GM19397 (cell line): Measurements from ENCODE around the gene MAP3K9.

Source experiments
- ATAC-seq: cut with Tn5 transposase; IDR thresholded peaks from one replicate; pipeline ENCODE4 v1.9.1; 2021; ENCODE audit warnings: mild to moderate bottlenecking, moderate library complexity; ENCODE audit not compliant: unreplicated experiment

MAP3K9 gene

DNA sequence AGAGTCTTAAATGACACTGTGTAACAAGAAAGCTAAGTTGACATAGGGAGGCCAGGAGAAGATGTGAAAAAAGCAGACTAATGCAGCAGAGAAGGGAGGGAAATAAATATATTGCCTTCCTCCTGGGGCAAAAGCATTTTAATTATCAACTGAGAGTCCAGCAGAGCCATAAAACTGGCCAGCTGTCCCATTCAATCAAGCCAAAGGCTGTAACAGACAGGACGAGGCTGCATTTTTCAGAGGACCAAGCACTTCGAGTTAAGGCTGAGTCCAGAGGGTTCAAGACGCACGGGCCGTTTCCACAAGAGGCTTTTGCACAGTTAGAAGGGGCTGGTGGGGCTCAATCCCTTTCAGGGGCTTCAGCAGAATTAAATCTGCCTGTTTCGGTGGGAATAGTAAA is 20.4 kb downstream of the MAP3K9 start:
- no peak for ATAC-seq

DNA sequence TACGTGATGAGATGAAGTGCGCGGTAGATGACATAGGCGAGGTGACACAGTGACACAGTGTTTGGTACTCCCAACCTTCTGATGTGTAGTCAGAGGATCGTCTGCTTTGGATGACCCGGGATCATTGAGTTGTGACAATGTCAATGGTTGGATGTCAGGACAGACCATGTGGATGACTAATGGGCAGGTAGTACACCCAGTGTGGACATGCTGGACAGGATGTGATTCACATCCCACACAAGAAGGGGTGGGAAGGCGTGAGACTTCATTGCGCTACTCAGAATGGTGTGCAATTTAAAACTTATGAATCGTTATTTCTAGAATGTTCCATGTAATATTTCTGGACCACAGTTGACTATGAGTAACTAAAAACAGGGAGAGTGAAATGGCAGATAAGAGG is 23.8 kb downstream of the MAP3K9 start:
- no peak for ATAC-seq

DNA sequence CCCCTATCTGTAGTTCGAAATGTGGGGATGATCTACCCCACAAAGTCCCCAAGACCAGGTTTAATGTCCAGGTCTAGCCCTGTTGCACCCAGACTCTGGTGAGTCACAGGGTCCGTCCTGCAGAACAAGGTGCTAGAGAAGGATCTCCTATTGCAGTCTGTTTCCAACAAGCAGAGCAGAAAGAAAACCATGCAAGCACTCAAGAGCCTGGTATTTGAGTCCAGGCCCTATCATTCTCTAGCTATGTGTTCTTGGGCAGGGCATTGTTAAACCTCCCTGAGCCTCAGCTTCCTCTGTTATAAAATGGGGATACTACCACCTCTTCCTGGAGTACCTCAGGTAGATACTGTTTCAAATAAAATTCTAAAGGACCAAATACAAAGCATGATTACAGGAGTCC is 24.4 kb downstream of the MAP3K9 start:
- no peak for ATAC-seq

DNA sequence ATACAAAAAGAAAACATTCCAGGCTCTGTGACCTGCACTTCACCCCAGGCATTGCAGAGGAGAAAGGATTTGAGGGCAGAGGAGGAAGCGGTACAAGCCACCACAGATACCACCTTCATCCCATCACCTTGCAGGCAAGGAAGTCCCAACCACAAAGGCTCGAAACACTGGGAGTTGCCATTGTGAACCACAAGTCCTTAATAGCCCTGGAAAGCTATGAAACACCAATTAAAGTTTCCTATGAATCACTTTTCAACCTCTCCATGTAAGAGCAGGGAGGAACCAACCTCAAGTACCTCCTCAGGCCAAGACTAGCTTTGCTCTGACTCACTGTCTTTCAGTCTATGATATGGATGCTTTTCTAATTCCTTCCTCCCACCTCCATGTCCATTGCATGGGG is 27.0 kb downstream of the MAP3K9 start:
- no peak for ATAC-seq

DNA sequence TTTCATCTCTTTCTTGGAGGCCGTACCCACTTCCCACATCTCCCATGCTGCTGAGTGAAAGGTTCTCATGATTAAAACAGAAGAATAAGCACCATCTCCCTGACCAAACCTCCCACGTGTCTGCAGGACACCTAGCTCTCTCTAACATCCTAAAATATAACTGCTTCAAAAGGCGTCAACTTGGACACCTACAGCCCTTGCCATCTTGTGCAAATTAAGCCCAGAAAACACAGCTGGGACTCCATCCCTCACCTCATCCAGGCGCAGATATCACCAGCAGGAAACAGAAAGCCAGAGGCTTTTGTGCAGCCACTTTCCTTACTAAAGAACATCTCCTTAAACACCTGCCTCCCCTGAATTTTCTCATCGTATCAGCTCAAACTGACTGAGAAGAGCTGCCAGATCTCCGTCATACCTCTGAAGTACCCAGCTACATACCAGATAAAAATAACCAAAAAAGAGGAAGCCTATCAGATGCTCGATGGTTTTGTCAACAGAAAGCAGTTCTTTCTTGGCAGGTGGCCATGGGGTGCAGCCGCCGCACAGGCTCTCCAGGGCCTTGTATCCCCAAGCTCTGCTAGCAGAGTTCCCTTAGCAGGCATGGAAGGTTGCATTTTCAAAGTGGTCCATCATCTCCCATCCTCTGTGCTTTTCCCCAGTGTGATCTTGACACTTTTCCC is 28.8 kb downstream of the MAP3K9 start:
- peak; percentile 52 for ATAC-seq

DNA sequence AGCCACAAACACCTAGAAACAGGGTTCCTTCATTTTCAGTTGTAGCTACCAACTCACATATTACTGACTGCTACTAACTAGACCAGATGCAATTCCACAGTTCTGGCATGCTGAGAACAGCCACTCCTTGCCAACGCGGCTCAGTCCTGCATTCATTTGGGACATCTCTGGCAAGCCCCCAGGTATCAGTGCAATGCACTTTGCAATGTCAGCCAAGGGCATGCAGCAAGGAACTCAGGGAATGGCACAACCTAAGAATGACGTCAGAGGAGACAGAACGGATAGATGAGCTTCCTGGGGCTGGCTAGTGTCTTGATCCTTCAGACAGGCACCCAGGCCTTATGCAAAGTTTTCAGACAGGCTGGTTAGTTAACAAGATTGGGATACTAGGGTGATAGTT is 29.6 kb downstream of the MAP3K9 start:
- no peak for ATAC-seq

DNA sequence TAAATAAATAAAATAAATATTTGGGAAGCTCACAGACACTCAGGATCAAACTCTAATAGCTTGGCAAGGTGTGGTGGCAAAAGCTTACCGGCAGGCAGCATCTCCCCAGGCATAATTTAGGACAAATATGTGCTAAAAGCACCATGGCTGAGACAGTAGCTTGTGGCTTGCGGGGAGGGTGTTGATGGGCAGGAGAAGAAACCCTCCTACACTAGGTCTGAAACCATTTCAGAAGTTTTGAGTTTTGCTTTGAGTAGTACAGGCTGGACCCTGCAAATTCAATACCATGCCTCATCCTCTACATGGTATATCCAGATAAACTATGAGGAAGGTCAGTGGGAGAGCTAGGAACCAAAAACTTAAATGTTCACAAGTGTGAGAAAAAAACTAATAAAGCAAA is 33.1 kb downstream of the MAP3K9 start:
- no peak for ATAC-seq

DNA sequence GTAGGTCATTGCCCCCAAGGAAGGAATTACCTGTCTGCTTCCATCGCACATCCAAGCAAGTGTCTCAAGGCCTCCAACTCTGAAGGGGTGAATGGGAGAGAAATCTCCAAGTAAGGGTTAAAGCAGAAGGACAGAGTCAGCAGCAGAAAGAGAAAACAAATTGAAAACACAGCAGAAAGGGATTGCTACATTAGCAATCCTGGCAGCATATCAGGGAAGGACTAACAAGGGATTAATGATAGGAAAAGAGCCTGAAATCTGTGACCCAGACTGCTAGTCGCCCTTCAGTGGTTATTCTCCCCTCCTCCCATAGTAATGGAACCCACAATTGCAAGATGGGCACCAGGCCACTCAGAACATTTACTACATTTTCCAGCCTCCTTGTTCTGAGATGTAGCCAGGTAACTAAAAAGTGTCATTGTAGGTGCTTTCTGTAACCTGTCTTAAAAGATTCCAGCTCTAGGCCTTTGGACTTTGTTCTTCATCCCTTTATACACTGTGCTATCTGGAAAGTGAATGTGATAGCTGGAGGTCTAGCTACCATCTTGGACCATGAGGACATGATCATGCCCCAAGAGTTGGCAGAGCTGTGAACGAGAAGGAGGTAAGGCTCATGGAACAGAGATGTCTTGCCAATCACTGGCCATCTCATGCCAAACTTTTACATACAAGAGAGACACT is 36.0 kb downstream of the MAP3K9 start:
- ATAC-seq: no peak

DNA sequence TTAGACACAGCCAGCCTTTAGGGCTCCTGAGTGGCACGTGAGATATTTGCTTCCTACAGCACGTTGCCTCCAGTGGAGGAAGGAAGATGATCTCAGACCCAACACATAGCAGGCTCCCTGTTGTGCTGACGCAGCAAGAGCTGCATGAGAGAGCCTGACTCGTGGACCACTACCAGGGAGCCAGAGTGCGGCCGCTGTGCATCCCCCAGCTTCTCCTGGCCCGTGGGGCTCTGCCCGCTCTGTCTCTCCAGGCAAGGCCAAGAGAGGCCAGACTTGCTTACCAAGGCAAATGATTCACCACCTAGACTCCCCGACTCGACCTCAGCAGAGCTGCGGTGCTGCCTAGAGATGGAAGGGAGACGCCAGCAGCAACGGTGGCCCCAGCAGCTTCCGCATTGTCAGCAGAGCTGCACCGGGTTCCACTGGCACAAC is 37.5 kb downstream of the MAP3K9 start:
- ATAC-seq: no peak

DNA sequence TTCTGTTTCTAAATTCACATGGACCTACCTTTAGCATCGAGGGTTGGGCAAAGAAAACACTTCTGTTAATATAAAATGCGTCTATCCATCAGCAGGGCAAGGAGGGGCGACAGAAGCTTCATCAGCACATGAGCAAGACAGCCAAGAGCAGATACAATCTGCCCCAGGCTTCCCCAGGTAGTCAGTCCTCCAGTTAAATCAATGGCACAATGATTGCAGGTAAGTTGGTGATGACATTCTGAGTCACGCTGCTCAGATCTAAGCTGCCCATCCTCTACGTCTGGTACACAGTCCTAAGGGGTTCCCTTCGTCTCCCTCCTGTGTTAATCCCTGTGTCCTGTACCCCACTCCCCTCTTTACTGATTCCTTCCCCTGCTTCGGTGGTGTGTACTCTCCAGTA is 38.8 kb downstream of the MAP3K9 start:
- no peak for ATAC-seq

DNA sequence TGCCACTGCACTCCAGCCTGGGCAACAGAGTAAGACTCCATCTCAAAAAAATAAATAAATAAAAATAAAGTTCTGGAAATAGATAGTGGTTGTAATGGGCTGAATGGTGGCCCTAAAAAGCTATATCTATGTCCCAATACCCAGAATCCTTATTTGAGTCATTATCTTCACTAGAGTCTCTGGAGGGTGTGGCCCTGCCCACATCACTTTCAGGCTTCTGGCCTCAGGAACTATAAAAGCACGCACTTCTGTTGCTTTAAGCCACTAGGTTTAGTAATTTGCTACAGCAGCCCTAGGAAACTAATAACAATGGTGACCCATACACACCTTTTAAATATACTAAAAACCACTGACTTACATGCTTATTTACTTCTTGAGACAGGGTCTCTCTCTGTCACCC is 49.9 kb downstream of the MAP3K9 start:
- ATAC-seq: no peak

DNA sequence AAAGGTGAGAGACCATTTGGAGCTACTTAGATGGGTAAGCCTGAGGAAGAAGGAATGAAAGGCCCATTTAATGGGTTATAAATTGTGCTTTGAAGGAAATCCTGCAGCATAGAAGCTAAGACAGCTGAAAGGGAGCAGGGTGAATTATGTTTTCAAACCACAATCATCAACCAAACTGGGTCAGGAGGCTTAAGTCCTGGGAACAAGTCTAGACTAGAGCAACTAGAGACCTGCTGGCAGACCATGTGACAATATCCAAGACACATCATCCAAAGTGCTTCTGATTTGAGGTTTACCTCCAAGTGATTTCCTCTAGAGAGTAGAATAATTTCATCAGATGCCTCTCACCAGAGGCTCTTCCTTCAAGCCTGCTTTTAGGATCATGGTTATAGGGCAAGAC is 53.7 kb downstream of the MAP3K9 start:
- no peak for ATAC-seq

DNA sequence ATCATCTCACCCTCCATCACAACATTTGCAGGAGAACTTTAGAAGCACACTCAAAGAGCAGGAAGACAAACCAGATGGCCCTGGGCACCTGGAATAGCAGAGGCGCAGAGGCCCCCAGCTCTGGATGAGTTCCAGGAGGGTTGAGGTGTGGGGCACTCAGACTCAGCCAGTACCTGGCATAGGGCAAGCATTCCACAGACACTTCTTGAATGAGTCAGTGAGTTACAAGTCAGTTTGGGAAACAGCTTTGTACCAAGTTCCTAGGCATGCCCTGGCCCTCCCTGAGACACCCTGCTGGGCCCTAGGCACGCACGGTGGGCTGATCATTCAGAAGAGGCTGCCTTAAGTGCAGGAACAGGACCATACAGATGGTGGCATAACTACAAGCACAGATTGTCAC is 54.3 kb downstream of the MAP3K9 start:
- no peak for ATAC-seq

DNA sequence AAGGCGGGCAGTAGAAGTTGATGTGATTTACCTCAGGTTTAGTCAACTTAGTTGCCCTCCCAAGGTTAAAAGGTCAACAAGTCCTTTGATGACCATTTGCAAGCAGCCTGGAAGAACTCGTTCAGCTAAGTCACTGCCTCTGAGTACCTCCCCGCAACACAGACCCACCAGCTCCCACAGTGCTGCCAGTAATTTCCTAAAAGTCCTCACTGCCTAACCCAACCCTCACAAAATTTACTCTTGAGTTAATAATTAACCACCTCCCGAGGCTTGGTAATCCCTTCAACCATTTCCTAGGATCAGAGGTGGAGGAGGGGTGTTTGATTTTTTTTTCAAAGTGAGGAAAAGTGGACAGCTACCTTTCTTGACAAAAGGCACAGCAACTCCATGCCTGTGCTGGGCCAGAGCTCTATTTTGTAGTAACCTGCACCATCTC is 55.8 kb downstream of the MAP3K9 start:
- ATAC-seq: no peak

DNA sequence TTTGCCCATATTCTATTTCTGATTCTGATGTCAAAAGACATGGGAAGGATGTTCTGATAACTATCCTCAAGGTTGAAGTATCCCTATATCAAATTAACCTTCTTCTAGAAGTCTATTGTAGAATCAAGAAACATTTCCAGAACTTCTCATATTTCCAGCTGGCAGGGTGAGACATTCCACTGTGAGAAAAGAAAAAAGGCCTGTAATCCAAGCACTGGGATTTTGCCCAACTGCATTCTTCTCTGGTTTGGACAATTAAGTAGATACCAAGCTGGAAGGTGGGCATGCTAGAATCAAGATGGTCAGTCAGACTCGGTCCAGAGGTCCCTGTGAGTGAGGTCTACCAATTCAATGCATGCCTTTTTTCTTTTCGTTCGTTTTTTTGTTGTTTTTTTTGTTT is 60.9 kb downstream of the MAP3K9 start:
- ATAC-seq: no peak

DNA sequence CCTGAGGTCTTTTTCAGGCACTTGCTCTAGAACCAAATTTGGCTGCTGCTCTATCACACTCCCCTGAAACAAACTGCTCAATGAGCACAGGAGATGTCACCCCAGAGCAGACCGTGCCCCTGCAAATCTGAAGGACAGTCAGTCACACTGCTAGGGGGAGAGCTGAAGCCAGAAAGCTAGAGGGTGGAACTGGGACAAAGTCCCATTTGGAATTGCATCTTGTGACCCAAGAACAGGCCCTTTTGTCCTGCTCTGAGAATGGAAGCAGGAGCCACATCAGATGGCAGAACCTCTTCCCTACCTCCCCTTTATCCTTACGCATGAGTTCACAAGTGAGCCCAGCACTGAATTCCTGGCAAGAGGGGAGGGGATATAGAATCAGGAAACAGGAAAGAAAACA is 64.7 kb downstream of the MAP3K9 start:
- ATAC-seq: no peak

DNA sequence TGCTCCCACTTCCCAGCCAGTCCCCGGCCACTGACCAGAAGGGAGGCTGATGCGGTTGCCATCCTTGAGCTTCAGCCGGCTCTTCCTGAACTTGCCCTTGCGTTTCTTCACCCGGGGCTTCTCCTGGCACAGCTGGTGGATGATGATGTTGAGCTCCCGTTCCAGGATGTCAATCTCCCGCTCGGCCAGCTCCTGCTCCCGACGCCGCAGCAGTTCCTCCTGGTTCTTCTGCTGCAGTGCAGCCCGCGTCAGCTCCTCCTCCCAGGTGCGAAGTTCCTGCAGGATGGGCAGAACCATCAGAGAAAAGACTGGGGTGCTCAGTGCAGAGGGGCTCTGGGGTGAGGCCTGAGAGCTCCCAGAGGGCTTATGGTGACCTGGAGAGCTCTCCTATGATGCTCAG is 67.0 kb downstream of the MAP3K9 start:
- no peak for ATAC-seq

DNA sequence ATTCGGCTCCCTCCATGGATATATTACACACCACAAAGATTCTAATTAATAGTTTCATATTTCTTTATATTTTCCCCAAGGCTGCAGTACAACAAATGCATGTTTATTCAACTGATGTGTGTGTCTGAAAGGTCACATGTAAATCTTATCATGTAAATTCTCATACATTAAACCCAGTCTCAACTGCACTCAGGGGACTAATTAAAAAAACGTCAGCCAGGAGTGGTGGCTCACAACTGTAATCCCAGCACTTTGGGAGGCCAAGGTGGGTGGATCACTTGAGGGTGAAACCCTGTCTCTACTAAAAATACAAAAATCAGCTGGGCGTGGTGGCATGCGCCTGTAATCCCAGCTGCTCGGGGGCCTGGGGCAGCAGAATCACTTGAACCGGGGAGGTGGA is 67.8 kb downstream of the MAP3K9 start:
- no peak for ATAC-seq

DNA sequence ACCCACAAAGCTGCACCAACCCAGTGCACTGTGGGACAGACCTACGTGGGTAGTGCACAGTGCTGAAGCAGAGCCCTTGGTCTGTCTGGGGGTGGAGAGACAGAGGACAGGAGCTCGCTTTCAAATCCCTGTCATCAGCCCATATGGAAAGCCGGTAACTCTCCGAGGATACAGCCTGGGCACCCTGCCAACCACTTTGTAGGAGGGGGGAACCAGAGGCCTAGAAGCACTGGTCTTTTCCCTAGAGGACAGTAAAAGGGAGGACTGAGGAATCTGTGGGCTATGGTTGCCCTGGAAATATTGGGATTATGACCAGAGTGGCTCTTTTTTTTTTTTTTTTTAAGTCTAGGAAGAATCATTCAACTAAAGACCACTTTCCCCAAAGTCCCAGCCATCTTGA is 74.3 kb downstream of the MAP3K9 start:
- no peak for ATAC-seq

DNA sequence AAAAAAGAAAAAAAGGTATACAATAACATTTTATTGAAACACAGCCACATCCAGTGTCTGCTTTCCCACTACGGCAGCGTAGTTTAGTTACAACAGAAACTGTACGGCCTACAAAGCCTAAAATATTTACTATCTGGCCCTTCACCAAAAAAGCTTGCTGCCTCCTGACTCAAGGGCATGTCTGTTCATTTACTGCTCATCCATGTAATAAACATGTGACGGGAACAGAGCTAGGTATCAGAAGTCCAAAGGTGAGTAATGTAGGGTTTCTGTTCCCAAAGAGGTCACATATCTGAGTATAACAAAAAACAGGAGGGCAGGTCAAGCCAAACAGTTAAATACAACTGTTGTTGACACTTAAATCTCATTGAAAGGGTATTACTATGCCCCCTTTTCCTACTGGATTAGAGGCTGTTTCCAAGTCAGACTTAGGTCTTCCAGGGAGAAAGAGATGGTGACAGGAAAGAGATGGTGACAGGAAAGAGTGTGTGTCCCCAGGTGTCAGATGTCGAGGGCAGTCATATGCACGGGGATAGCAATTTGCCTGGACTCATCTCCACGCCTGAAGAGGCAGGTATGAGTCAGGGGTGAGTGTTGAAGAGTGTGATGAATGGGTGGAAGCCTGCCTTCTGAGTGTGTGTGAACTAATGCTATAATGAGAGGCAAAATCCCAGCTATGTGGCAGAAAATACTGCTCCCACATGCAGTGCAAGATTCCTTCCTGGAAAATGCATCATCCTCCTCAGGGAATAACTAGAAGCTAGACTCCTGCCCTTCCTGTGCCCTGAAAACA is 77.7 kb downstream of the MAP3K9 start:
- ATAC-seq: no peak

DNA sequence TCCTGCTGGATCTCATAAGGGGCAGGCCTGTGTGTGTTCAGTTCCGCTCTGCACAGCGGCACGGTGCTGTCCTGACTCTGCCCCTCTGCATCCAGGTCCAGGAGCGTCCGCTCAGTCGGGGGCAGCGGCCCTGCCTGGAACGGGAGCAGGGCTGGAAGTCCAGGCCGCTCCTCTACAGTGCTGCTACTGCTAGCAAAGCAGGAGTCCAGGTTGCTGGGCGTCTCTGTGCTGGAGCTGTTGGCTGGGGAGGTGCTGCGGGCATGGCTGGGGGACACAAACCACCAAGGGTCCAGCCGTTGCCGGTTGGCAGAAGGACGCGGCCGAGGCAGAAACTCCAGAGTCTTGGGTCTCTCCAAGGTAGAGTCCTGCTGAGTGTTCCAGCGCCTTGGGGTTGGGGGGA is 78.9 kb downstream of the MAP3K9 start:
- no peak for ATAC-seq
